GM12878 (cell line): ENCODE data around the gene FSTL4. TPM values are rescaled to one million over a fixed set of nuclear protein-coding genes. Genes with fewer than 3 reads are reported as not detected.

Experiments
- microRNA-seq: library from miRNA; unstranded; fragments of <30 nt; microRNA quantifications from one replicate; pipeline ENCODE4, GENCODE V29; 2018
- polyA plus RNA-seq, 11 experiments: library from polyadenylated mRNA; depleted of rRNA in 4 of 11; unstranded in 6 of 11; stranded (reverse) in 5 of 11; fragments of >200 nt; fragmentation: Nextera tagmentation in 4 of 11; fragmentation: Illumina TruSeq in 1 of 11; extraction: Ambion mirVana in 4 of 11; extraction: Trizol in 1 of 11; gene quantifications; 1 replicate in 1 of 11; 2 replicates in 10 of 11; pipeline versions ENCODE4 v1.2.1 to v1.2.3, GENCODE V29; 2011 to 2016; ENCODE audit warnings: inconsistent platforms in 2 of 11, missing spikeins in 2 of 11, low read depth in 1 of 11
- small RNA-seq: library from RNA; depleted of rRNA; stranded (forward); fragments of <200 nt; gene quantifications from one replicate; pipeline ENCODE3, GENCODE V24; 2014
- total RNA-seq, 4 experiments: library from RNA; depleted of rRNA in 3 of 4; stranded (reverse); fragments of >200 nt in 3 of 4; fragmentation: Illumina TruSeq in 1 of 4; extraction: Trizol in 1 of 4; gene quantifications; 2 replicates each; pipeline versions ENCODE4 v1.2.1 to v1.2.3, GENCODE V29; 2013 to 2021

FSTL4 gene
- total and polyA plus RNA-seq, 10 of the 15 experiments (the other 5 are each of a cell fraction or from before 2014, with no cell fraction given): 0.01 to 0.79 (median 0.21) TPM; not detected in 6

Small RNA genes lying within 50 kb of the gene (microRNA-seq; reads per million reads assigned to microRNA genes)
- not detected for gene MIR1289-2

Small RNA genes lying within 50 kb of the gene (small RNA-seq; reads per million reads assigned to genes)
- gene MIR1289-2: not detected
